HG02884 (cell line): ENCODE results near the gene SMCO4.

Source experiments
- ATAC-seq: cut with Tn5 transposase; IDR thresholded peaks from one replicate; pipeline ENCODE4 v1.9.1; 2021; ENCODE audit warnings: mild to moderate bottlenecking, moderate library complexity; ENCODE audit not compliant: unreplicated experiment

Gene SMCO4

GRCh38 chr11:93529707-93530467, 13.3 kb downstream of the SMCO4 start:
- ATAC-seq: peak; percentile 42

GRCh38 chr11:93528757-93529645, 14.2 kb downstream of the SMCO4 start:
- no peak for ATAC-seq

- ATAC-seq: no peak
Measured at GRCh38 chr11:93528252-93528651, 14.9 kb downstream of the SMCO4 start.

- peak; percentile 17 for ATAC-seq
Measured at GRCh38 chr11:93526641-93527583, 16.3 kb downstream of the SMCO4 start.

- no peak for ATAC-seq
Measured at GRCh38 chr11:93526346-93526633, 16.9 kb downstream of the SMCO4 start.

GRCh38 chr11:93525601-93526345, 17.4 kb downstream of the SMCO4 start:
- ATAC-seq: peak; percentile 28

- ATAC-seq: no peak
Measured at GRCh38 chr11:93524858-93525257, 18.3 kb downstream of the SMCO4 start.

GRCh38 chr11:93524173-93524536, 19.0 kb downstream of the SMCO4 start:
- peak; percentile 20 for ATAC-seq

- ATAC-seq: no peak
Measured at GRCh38 chr11:93520726-93521509, 22.3 kb downstream of the SMCO4 start.

- ATAC-seq: no peak
Measured at GRCh38 chr11:93519179-93519578, 24.0 kb downstream of the SMCO4 start.

GRCh38 chr11:93518081-93518480, 25.1 kb downstream of the SMCO4 start:
- no peak for ATAC-seq

- ATAC-seq: no peak
Measured at GRCh38 chr11:93517611-93518010, 25.6 kb downstream of the SMCO4 start.

- ATAC-seq: no peak
Measured at GRCh38 chr11:93517041-93517440, 26.1 kb downstream of the SMCO4 start.

- no peak for ATAC-seq
Measured at GRCh38 chr11:93515441-93516025, 27.7 kb downstream of the SMCO4 start.

GRCh38 chr11:93514712-93515111, 28.5 kb downstream of the SMCO4 start:
- no peak for ATAC-seq

GRCh38 chr11:93513772-93514171, 29.4 kb downstream of the SMCO4 start:
- no peak for ATAC-seq

GRCh38 chr11:93512949-93513667, 30.1 kb downstream of the SMCO4 start:
- peak; percentile 72 for ATAC-seq

GRCh38 chr11:93512073-93512475, 31.1 kb downstream of the SMCO4 start:
- peak; percentile 85 for ATAC-seq
